ENCODE measurements around the gene GRPEL2.
"Not testable (repeated sequence)": the region's sequence is repeated elsewhere in the genome, so short reads cannot be mapped to it uniquely, and the experiment has no call there.

The GRPEL2 gene

DNA sequence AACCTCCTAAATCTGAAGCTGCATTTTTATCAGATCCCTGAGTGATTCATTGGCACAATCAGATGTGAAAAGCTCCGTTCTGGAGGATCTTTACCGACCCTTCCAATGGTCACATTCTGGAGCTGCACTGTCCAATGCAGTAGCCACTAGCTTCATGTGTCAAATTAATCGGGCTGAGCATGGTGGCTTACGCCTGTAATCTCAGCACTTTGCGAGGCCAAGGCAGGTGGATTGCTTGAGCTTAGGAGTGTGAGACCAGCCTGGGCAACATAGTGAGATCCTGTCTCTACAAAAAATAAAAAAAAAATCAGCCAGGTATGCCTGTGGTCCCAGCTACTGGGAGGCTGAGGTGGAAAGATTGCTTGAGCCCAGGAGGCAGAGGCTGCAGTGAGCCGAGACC, 30.1 kb downstream of the GRPEL2 start:
- no peak for FAIRE-seq
- DNase-seq (ENCODE audit: low spot score): no peak

DNA sequence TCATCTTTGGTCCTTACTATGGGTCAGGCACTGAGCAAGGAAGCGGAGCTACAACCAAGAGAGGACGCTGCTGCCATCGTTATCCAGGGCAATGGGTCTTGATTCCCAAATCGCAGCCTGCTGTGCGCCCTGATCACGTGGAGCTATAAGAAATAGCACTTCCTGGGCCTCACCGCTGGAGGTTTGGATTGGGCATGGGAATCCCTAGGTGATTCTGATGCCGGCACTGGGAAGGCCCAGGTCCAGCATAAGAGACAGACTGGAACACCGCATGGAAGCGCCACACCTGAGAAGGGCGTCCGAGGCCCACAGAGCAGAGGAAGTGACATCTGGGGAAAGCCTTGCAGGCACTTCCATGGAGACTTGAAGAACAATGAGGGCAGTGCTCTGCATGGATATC, 30.8 kb downstream of the GRPEL2 start:
- no peak for FAIRE-seq

DNA sequence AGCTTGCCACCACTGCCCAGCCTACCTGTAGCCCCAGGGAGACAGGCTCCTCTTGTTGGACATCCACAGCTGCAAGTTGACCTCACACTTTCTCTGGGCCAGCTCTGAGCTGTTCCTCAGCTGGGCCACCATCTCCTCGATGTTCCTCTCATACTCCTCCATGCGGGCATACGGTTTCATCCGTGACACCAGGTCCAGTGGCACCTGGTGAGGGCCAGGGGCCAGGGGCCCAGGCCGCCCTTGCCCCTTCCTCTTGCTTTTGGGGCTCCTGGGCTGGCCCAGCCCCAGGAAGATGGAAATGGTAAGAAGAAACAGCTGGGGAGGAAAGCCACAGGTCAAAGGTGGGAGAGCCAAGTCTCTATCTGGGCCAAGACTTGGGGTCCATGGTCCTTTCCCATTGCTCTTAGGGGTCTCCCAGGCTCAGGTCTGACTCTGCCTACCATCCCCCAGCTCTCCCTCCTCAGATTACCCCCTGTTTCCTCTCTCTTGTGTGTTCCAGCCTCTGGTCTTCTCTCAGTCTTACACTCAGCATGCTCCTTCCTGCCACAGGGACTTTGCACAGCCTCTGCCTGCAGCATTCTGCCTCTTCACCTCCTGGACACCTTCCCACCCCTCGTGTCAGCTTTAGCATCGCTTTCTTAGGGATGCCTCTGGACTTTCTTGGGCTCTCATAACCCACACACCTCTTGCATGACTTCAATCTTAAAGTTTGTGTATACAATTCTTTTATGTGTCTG, 31.6 kb downstream of the GRPEL2 start:
- no peak for DNase-seq (ENCODE audit: low spot score)
- no peak for FAIRE-seq

More for the DNA sequence above, 30.8 kb downstream of the GRPEL2 start:
- no peak for DNase-seq (ENCODE audit: low spot score)

DNA sequence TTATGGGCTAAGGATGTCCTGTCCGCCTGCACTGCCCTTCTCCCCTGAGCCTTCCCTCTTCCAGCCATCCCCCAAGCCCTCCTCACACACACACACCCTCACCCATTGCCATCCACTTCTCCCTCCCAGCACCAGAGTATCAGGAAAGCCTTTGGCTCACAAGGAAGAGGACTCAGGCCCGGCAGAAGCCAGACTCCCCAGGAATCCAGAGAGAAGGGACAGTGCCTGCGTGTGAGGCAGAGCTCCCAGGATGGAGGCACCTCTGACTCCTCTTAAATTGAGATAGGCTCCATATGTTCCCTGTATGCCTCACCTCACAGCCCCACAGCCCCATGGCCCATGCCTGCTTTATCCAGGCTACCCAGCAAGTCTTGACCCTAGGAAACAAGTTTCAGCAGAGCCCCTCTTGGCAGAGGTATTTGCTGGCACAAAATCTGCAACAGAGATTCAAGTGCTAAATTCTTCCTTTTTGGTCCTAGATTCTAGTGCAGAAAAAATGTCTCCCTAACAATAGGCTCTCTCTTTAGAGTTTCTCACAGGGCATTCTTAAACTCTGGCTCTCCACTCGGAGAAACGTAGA, 33.0 kb downstream of the GRPEL2 start:
- no peak for DNase-seq (ENCODE audit: low spot score)
- FAIRE-seq: no peak

DNA sequence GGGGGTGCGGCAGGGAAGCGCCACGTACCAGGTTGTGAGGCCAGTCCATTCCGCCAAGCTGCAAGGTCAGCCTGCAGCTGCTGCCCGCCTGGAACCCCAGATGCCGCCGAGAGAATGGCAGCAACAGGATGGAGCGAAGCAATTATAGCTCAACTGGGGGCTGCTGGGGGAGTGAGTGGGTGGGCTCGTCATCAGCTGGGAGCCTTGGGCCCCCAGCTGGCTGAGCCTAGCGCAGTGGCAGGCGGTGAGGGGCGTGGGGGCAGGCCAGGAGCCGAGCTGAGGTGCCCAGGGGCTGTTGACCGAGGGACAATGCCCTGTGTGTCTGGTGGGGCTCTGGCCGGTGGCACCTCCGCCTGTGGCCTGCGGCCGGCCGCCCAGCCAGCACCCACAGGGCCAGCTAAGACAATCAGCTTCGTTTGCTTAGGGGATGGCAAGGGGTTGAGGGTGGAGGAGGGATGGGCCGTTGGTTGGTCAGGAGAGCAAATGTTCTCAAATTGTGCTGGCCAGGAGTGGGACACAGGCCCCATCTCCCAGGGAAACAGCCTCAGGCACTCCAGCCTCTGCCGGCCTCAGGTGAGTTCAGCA, 34.0 kb downstream of the GRPEL2 start, which contains the start of gene IL17B:
Gene IL17B (minus strand): TSS at position 116 of the 585 bp plus-strand sequence. CDS start 67 bp downstream, at position 49.
- FAIRE-seq (no peak), DNase-seq (ENCODE audit: low spot score) (no peak)

DNA sequence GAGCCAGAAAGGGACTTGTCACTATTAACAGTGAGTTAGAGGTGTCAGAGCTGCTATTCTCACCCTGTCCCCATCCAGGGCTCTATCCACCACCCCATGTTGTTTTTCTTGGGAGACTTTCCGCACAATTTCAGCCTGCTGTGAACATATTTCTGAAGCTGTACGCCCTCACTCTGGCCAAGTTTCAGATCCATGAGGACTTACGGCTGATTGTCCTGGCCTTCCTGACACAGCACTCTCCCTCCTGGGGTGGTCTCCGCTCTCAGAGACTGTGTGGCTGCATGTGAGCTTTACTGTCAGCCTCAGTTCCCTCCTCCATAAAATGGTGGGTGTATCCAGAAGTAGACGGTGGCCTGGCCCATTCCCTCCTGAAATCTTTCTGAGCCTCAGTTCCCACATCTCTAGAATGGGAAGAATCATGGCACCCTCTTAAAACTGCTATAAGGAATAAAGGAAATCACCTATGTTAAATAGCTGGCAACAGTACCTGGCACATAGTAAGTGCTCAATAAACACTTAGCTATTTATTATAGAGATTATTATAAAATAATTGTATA, 34.6 kb downstream of the GRPEL2 start:
- FAIRE-seq: no peak
- no peak for DNase-seq (ENCODE audit: low spot score)

DNA sequence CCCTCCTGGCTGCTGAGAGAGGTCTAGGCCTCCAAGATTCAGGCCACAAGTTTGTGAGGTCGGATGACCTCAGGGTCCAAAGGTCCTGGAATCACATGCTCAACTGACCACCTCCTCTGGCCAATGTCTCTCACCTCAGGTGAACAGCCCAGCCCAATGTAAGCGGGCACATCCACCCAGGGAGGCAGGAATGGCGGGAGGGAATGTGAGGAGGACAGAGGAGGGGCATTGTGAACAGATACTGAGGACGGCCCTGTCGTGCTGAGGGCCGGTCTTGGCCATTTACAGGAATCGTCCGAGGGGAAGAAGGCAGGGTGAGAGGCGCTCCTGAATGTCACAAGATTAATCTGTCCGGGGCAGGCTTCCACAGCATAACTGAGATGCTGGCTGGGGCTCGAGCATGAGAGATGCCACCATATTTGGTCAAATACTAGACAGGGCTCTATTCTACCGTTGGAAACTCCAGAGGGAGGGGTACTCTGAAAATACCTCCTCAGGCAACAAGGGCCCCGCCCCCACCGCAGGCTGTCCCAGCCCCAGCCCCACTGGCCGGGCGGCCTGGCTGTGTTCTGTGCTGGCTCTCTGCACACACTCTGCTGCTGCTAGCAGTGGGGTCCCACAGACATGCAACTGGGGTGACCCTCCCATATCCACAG, 35.3 kb downstream of the GRPEL2 start:
- FAIRE-seq (no peak), DNase-seq (ENCODE audit: low spot score) (no peak)

DNA sequence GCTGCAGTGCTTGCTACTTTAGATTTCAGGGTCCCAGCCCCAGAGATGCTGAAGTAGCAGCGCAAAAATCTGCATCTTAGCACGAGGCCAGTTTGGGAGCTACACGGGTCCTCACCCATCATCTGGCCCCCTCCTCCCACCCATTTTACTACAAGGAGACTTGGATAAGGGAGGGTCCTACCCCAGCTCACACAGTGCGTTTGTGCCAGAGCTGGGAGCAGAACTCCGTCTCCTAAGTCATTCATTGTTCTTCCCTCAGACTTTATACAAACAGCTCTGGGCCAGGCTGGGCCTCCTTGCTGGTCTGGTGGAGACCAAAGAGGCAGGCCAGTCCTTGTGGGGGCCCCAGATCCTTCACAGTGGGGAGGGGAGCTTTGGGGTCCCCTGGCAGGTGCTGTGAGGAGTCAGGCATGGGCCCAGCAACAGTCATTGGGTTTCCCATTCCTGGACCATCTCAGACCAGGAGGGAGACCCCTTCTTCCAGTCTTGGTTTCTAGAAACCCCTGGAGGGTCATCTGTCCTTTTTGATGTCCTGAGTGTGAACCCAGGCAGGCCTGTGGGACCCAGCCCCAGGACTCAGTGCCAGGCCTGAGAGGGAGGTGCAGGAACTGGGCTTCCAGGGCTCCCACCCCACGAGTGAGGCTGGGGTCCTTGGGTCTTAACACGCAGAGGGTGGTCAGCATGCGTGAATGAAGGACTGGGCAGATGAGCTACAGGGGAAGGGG, 36.1 kb downstream of the GRPEL2 start:
- no peak for DNase-seq (ENCODE audit: low spot score)
- no peak for FAIRE-seq

DNA sequence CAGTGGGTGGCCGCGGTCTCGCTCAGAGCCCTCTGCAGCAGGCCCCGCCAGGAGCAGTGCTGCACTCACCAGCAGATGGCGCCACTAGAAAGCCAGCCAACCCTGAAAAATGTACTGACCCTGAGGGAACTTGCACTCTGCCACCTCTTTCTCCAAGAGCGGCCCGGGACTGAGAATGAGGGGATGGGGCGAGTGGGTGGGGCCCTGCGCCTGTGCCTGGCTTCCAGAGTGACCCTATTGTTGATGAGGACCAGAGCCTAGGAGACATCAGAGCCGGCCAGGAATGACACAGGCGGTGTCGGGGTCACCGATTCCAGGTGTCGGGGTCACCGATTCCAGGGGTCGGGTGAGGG, 36.7 kb downstream of the GRPEL2 start:
- peak; percentile 13 for FAIRE-seq
- peak; percentile 84 for DNase-seq (ENCODE audit: low spot score)

DNA sequence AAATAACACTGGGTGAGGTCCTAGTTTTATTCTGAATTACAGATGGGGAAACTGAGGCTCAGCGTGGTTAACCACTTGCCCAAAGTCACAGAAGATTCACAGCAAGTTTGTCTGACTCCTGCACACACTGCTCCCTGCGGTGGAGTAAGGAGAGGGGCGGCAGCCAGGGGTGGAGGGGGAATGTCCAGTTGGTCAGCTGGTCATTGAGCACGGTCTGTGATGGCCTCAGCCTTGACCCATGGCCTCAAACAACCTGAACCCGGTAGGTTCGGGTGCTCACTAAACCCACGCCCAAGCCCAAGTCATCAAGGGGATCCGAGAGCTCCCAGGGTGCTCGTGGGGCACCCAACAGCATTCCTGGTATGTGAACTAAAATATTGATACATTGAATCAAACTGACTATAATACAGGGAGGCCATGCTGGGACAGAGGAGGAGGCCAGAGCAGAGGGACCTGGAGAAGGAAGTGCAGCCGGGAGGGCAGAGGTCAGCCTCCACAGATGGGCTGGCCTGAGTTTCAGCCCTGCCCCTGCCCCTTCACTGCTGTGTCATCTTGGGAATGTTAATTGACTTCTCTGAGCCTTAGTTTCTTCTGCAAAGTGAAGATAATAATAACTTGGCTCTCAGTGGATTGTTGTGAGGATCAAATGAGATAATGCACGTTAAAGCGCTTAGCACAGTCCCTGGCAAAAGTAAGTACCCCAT, 37.4 kb downstream of the GRPEL2 start:
- no peak for FAIRE-seq
- no peak for DNase-seq (ENCODE audit: low spot score)

DNA sequence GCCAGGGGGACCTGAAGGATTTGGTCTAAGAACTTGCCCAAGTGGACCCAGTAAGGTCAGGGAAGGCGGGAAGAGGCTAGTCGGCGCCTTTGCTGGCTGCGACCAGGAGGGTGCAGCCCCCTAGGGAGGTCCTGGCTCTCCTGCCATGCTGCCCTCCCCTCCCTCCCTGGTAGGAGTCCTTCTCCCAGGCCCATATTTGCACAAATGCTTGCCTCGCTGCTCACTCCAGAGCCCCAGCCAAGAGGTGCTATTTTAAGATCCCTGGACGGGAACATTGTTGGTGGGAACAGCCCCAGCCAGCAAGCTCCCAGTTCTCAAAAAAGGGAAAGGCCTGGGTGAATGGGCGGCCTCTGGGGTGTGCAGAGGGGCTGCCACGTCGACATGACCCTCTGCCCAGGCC, 38.1 kb downstream of the GRPEL2 start:
- DNase-seq (ENCODE audit: low spot score) (no peak), FAIRE-seq (no peak)

DNA sequence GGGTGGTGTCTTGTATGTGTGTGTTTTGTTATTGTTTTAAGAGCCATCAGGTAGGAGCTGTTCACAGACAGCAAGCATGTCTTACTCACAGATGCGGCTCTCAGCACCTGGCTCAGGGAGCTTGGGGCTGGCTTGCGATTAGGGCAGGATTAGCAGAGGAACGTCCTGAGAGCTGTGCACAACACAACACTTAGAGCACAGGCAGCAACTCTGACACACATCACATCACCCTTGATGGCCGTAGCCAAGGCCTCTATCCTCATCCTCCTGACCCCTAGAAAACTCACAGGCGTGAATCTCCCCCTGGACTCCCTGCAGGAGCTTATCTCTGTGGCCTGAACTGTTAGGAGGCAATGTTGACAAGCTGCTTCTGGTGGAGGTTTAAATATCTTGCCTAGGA, 40.9 kb downstream of the GRPEL2 start:
- FAIRE-seq (no peak), DNase-seq (ENCODE audit: low spot score) (no peak)

DNA sequence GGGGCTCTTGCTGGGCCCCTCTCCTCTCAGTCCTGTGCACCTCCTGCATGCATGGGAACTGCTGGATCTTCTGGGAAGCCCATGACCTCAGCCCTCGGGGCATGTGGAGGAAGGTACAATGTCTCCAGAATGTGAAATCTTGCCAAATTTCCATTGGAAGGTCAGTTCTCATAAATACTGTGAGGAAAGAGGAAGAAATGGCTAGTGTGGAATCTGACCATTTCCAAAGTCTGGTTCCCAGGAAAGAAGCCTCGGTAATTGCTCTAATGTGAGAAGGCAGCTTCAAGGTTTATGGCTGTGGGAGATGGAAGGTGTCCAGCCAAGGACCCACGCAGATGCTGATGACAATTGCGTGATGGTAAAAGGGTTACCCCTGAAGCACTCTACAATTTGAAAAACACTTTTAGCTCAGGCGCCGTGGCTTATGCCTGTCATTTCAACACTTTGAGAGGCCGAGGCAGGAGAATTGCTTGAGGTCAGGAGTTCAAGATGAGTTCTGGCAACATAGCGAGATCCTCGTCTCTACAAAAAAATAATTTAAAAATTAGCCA, 41.9 kb downstream of the GRPEL2 start:
- FAIRE-seq: no peak
- no peak for DNase-seq (ENCODE audit: low spot score)

DNA sequence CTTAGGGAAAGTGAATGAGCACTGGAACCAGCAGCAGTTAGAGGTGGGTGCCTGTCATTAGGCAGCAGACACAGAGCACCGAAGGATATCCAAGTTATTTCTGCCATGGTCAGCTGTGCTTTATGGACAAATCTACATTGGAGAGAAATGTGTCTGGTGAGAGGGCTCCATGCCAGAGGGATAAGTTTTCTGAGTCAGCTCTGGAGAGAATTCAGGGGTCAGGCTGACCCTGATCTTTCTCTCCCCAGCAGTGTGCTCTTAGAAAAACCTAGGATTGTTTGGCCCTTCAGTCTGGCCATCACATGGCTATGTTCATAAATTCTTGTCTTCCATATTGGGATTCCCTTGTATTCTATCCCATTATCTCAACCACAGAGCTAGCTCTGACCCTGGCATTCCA, 42.7 kb downstream of the GRPEL2 start:
- FAIRE-seq: no peak

DNA sequence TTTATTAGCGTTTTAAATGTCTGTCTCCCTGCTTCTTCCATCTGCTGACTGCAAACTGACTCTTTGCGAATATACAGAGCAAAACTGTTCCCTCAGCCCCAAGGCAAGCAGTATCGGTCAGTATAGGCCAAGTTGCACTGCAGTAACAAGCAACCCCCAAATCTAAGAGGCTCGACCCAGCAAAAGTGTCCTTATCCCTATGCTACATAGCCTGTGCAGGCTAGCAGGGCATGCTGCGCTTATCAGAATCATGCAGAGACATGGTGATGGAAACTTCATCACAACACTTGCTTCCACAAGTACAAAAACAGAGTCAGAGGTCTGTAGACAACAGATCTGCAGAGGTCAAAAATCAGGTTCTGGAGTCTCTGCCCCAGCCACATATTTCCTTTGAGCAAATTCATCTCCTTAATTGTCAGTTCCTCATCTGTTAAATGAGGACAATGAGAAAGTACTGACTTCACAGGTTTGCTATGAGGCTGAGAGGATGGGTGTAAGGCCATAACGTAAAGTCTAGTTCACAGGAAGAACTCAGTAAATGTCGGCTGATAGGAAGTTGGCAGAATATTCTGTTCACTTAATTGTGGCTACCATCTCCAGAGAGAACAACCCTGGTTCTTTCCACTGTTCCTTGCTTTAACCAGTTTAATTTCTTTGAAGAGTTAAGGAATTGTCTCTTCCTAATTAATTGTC, 43.3 kb downstream of the GRPEL2 start:
- DNase-seq (ENCODE audit: low spot score) (no peak), FAIRE-seq (no peak)

More for the DNA sequence above, 42.7 kb downstream of the GRPEL2 start:
- DNase-seq (ENCODE audit: low spot score): no peak

DNA sequence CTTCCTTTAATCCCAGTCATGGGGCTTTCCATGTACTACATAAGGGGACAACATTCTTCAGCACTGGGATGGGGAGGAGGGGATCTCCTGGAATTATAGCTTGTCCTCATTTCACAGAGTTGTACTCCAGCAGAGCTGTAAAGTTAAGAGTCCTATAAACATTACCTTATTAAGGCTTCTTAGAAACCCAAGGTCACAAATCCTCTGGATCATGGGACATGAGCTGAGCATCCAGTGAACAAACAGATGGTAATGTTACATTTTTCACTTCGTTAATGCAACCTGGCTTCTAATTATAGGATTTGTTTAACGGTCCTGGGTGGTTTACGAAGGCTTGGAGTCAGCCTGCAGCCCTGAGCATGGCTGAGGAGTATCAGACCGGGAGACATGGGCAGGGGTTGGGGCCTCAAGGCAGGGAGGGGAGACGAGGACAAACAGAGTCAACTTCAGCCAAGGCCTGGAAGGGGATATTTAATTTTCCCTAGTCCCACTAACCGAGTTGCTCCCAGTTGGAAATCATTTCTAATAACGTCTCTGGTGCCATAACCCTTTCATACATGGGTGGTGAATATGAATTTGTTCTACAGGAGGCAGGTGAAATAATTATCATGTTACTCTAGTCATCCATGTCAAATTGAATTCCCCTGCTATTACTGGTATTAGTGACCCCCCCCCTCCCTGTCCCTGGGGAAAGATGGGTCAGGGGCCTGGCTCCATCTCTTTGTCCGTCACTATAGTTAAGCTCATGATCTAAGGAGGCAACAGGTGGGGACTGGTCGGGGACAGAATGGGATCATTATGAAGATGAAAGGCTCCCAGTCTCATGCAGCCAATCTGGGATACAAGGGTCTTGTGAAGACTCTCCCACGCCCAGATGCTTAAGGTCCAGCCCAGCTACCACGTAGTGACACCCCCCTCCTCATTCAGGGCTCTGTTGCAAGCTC, 44.5 kb downstream of the GRPEL2 start:
- FAIRE-seq (no peak), DNase-seq (ENCODE audit: low spot score) (no peak)

DNA sequence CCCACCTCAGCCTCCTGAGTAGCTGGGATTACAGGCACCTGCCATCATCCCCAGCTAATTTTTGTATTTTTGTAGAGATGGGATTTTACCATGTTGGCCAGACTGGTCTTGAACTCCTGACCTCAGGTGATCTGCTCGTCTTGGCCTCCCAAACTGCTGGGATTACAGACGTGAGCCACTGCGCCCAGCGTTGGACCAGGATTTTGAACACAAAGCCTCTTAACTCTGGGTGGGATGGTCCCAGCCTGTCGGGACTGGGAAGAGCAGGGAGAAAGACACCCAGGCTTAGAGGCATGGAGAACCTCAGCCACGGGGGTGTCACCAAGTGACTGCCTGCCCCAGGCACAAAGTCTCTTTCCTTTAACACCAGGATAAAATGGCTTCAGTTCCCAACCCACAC, 45.8 kb downstream of the GRPEL2 start:
- not testable (repeated sequence) for FAIRE-seq; DNase-seq (ENCODE audit: low spot score)

DNA sequence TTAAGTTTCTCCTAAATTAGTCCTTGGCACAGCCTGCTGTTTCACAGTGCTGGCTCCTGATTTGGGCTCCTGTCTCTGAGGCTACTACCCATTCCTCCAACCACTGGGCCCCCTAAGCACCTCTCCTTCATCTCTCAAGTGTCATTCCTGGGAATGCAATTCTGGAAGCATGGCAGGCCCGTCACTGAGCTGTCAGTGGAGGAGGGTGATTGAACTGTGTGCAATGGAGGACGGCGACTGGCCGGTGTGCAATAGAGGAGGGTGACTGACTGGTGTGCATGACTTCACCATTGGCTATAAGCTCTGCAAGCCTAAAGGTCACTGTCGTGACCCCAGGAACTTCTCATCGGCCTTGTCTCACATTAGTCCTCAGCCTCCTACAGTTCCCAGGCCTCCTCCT, 46.2 kb downstream of the GRPEL2 start:
- DNase-seq (ENCODE audit: low spot score) (no peak), FAIRE-seq (no peak)

DNA sequence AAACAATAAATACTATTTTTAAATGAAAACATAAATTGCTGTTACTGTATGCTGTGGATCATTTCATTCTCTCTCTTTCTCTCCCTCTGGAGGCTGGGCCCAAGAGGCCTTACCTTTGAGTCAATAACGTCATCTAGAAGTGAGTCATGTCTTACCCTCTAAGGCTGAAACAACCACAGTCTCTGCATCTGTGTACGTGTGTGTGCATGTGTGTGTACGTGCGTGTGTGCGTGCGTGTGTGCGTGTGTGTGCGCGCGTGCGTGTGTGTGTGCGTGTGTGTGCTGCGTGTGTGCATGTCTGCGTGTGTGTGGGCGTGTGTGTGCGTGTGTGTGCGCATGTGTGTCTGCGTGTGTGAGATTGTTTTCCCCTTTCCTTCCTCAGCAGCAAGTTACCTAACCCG, 47.4 kb downstream of the GRPEL2 start:
- DNase-seq (ENCODE audit: low spot score) (peak; percentile 39), FAIRE-seq (no peak)

Measured in urothelium cell line (cell line).